ENCODE results near the gene NR1D2. TPM values are rescaled to one million over a fixed set of nuclear protein-coding genes. Genes with fewer than 3 reads are reported as not detected.

Gene NR1D2
- total RNA-seq, 4 donors from 2014 or later: 23.8 to 29.7 (median 25.1) TPM

- no peaks in the 10 kb centered on the region for H3K27me3 ChIP-seq
- H3K9me3 ChIP-seq: no peaks in the 10 kb centered on the region
- TF ChIP-seq CTCF (IDR thresholded peaks at IDR 0.05): no peak
- no peak for TF ChIP-seq POLR2A (IDR thresholded peaks at IDR 0.05)
- H3K27ac ChIP-seq: no peak overlapping the region
- H3K4me3 ChIP-seq: no peak overlapping the region
- H3K4me1 ChIP-seq: peaks cover 0 to 4% (median 0%) of the 10 kb centered on the region in 4 donors
- H3K36me3 ChIP-seq: no peaks in the 10 kb centered on the region
- no peak for DNase-seq
Observed at GRCh38 chr3:23996095-23996524, 51.0 kb downstream of the NR1D2 start.

- no peaks in the 10 kb centered on the region for H3K36me3 ChIP-seq
- no peaks in the 10 kb centered on the region for H3K9me3 ChIP-seq
- H3K27ac ChIP-seq: no peak overlapping the region
- no peak overlapping the region for H3K4me3 ChIP-seq
- no peaks in the 10 kb centered on the region for H3K27me3 ChIP-seq
- DNase-seq: peak; percentile 63 to 87 (median 63)
- peak; percentile 28 to 96 (median 80) for TF ChIP-seq CTCF (IDR thresholded peaks at IDR 0.05)
- TF ChIP-seq POLR2A (IDR thresholded peaks at IDR 0.05): no peak
- H3K4me1 ChIP-seq: no peaks in the 10 kb centered on the region
Observed at GRCh38 chr3:23999012-23999641, 54.0 kb downstream of the NR1D2 start.

- H3K36me3 ChIP-seq: no peaks in the 10 kb centered on the region
- TF ChIP-seq POLR2A (IDR thresholded peaks at IDR 0.05) (no peak), CTCF (IDR thresholded peaks at IDR 0.05) (no peak)
- no peaks in the 10 kb centered on the region for H3K27me3 ChIP-seq
- no peaks in the 10 kb centered on the region for H3K9me3 ChIP-seq
- no peaks in the 10 kb centered on the region for H3K4me1 ChIP-seq
- H3K4me3 ChIP-seq: no peak overlapping the region
- no peak for DNase-seq
- no peak overlapping the region for H3K27ac ChIP-seq
Observed at GRCh38 chr3:24002129-24002528, 57.0 kb downstream of the NR1D2 start.

GRCh38 chr3:24003466-24003865 lies 58.4 kb downstream of the NR1D2 start:
- Histone ChIP-seq H3K4me1 (no peaks in the 10 kb centered on the region), H3K27ac (no peak overlapping the region), H3K9me3 (no peaks in the 10 kb centered on the region), H3K4me3 (no peak overlapping the region), H3K36me3 (no peaks in the 10 kb centered on the region), H3K27me3 (no peaks in the 10 kb centered on the region)
- no peak for DNase-seq
- TF ChIP-seq CTCF (IDR thresholded peaks at IDR 0.05) (no peak), POLR2A (IDR thresholded peaks at IDR 0.05) (no peak)

GRCh38 chr3:24004171-24004938 lies 59.3 kb downstream of the NR1D2 start:
- Histone ChIP-seq H3K36me3 (no peaks in the 10 kb centered on the region), H3K9me3 (no peaks in the 10 kb centered on the region), H3K27me3 (no peaks in the 10 kb centered on the region), H3K27ac (no peak overlapping the region), H3K4me1 (no peaks in the 10 kb centered on the region), H3K4me3 (no peak overlapping the region)
- TF ChIP-seq CTCF (IDR thresholded peaks at IDR 0.05): no peak
- DNase-seq: no peak

Data from Peyer's patch (tissue), 4 donors.